HG03066 (cell line): ENCODE measurements around the gene RPGRIP1L.

Source experiments
- ATAC-seq: cut with Tn5 transposase; IDR thresholded peaks from one replicate; pipeline ENCODE4 v1.9.1; 2021; ENCODE audit warnings: low read depth; ENCODE audit not compliant: unreplicated experiment

The RPGRIP1L gene

DNA sequence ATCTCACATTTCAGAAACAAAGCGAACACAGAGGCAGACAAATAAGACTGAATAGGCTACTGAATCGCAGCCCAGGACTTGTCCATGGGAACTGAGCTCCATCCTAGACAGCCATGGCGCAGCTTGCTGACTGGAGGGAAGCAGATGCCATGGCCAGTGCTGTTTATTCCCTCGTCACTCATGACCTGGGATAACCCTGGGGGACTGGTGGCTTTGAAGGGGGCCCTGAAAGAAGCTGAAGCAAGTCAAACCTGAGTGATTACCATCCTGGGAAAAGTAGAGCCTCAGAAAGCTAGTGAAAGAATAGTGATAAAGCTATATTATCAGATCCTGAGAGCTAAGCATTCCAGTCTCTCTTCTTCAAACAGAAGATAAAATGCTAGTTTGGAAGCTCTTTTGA, 94.1 kb downstream of the RPGRIP1L start:
- ATAC-seq: no peak

DNA sequence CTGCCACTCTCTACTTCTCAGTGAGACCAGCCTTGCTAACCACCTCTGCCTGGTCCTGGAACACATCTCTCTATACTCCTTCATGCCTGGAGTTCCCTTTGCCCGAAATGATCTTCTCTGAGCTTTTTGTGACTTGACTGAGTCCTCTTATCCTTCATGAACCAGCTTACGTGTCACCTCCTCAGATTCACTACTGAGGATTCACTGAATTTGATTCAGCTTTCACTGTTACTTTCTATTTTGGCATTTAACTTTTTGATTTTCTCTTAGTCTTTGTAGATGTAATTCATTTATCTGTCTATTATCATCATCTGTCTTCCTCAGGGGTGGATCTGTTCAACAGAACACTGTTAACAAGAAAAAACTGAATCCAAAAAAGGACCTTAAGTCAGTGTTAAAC, 95.6 kb downstream of the RPGRIP1L start:
- no peak for ATAC-seq

DNA sequence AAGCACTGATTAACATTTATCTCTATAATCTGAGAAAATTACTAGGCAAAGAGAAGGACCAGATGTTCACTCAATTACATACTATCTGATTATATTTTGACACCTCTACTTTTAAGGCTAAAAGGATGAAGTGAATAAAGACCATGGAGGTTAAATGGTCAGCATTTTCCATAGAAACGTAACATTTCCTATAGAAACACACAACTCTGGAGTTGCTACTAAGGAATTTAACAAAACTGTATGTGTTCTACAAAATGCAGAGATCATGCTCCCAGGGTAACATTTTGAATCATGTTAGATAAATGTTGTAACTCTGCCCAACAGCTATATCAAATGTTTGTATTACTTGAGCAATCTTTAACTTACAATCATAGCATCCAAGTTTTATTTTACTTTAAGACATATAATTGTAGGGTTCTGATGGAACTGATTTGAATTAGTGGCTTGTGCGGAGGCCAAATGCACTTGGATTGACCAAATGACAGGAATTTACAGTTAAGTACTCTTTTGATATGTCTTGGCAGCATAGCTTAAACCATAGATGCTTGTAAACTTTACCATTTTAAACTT, 97.7 kb downstream of the RPGRIP1L start:
- no peak for ATAC-seq

DNA sequence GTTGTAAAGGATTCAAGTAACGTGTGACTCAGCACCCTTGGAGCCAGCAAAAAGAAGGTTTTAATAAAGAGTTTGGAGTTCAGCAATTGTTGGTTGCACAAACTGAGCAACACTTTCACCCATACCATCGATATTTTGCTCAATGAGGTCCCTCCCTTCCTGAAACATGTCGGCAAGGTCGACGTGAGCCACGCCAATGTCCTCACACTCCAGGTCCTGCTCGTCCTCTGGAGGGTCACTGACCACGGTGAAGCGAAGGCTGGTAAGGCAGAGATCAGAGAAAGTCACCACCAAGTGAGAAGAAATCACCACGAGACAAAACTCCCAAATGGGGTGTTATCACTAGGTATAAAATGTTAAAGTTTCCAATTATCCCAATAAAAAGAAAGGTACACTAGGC, 98.3 kb downstream of the RPGRIP1L start:
- ATAC-seq: no peak

DNA sequence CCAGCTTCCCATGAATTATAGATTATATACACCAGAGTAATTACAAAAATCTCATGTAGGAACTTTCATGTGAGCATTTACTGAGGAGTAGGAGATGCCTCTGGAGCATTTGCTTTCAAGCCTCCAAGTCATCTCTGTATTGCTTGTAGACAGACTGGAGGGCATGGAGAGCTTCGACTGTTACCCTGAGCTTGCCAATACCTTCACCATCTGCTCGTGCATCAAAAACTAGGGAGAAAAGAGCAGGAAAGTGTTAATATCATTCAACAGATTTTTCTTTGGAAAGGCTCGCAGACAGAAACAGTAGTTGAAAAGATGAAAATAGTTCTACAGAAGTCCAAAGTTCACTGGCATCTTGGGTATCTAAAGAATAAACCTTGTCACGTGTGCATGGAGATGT, 101.7 kb downstream of the RPGRIP1L start:
- no peak for ATAC-seq

DNA sequence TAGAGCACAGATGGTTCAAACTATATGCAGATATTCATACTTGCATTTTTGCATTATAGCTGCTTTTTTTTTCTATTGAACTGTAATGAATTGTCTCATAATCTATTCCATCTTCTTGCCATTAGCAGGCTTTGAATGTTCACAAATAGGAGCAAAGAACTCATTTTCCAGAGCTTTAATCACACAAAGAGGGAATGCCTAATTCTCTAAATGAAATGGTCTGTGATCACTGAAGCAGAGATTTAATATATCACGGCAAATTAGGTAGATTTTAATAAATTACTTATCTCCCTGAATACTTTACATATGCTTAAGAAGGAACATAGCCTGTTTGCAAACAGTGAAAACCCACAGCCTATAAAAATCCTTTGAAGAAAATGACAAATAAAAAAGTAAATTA, 103.0 kb downstream of the RPGRIP1L start:
- no peak for ATAC-seq

DNA sequence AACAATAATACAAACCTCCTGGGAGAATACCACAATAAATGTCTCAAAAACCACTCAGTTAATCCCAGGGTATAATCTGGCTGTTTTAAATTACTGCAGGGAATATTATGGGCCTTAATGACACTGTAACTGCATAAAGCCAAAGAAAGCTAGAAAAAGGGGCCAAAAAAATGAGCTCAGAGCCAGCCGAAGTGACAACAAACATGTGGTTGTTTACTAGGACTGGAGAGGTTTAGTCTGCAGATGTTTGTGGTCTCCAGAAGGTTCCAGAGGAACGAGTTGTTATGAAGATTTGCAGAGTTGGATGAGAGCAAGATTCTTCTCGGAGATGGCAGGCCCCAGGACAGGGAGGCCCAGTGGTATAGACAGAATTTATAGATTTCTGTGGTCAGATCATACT, 103.5 kb downstream of the RPGRIP1L start:
- ATAC-seq: no peak

DNA sequence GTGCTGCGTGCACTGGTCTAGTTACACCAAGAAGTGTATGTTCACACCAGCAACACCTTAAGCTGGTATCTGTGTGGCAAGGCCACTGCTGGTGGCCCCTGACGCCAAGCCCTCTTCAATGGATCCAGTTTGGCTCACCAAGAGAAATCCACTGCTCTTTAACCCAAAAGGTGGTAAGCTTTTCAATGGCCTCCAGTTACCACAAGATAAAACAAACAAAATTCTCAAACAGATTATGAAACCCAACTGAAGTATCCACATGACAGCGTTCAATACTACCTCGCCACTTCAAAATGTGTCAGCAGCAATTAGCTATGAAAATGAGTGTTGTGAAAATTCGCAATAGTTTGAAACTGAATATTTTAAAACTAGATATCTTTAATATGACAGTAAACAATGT, 104.1 kb downstream of the RPGRIP1L start:
- no peak for ATAC-seq

DNA sequence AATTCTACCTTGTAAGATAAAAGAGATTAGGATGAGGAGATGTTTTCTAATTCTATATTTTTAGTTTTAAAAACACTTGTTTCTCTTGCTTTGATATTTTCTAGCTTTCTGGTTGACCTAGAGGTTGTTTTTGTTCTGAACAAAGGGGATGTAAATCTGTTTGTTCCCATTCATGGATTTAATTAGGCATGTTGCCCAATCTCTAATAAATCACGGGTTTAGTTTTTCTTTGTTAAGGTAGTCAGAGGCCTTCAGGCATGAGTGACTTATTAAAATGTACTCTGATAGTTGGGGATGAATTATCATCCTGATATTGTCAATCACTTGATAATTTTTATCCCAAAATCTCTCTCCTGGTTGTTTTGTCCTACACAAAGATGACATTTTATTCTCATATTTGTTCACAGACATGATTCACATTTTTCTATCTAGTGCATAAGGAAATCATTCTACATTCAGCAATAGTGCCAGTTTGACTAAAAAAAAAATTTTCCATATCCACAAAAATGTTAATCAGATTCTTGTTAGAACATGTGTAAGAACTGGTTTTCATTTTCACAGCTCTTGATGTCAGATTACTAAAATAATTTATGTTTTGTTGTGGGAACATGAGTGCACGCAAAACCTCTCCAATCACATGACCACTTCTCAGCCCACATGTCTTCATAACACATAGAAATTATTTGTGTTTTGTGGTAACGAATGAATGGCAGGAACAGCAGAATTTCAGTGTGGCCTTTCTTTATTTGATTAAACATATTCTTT, 105.0 kb downstream of the RPGRIP1L start:
- no peak for ATAC-seq

DNA sequence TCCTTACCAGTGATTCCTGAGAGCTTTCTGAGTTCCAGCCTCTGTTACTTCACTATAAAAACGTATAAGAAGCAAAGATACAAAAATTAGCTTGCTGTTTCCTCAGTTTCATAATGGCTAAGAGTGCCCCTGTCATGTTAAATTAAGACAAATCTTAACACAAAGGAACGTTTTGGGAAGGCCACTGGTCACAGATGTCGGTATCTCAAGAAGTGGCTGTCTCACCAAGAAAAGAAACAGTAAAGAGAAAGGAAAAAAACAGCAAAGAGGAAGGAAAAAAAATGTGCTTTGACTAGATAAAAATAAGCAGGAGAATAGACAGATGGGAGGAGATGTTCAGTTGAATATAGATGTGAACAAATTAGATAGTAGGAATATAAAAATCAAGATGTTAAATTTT, 105.9 kb downstream of the RPGRIP1L start:
- ATAC-seq: no peak

DNA sequence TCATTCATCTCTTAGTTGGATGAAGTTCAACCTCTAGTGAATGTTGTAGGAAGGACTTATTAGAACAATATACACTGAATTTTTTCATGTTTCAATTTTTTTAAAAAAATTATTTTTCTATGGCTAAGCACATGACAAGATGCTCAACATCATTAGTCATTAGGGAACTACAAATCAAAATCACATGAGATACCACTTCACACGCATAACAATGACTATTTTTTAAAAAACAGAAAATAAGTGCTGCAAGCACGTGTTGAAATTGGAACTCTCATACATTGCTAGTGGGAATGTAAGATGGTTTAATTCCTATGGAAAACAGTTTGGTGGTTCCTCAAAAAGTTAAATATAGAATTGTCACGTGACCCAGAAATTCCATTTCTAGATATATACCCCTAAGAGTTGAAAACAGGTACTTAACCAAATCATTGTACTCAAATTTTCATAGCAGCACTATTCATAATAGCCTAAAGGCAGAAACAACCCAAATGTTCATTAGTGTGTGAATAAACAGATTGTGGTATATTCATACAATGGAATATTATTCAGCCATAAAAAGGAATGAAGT, 115.5 kb downstream of the RPGRIP1L start:
- ATAC-seq: no peak

DNA sequence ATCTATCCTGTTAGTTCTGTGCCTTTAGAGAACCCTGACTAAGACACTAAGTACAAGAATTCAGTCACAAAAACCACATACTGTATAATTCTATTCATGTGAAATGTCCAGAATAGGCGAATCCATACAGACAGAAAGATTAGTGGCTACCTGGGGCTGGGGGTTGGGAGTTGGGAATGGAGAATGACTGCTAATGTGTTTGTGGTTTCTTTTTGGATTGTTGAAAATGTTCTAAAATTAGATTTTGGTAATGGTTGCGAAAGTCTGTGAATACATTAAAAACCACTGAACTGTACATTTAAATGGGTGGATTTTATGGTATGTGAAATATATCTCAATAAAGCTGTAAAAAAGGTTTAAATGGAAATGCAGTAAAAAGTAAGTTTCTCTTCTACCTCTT, 120.3 kb downstream of the RPGRIP1L start:
- no peak for ATAC-seq

DNA sequence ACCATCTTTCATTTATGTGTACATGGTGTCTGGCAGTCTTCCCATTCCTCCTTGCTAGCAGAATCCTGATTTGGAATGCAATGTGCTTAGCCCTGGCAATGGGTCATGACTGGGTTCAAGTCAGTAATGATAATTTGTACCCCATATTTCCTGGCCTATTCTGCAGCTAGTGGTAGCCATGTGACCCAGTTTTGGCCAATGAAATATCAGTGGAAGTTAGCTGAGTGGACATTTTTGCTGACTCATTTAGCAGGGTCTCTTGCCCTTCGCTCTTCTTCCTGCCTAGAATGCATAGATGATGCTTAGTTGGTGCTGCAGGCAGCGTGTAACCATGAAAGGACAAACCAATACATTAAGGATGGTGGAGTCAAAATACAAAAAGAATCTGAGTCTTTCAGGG, 121.9 kb downstream of the RPGRIP1L start:
- no peak for ATAC-seq

DNA sequence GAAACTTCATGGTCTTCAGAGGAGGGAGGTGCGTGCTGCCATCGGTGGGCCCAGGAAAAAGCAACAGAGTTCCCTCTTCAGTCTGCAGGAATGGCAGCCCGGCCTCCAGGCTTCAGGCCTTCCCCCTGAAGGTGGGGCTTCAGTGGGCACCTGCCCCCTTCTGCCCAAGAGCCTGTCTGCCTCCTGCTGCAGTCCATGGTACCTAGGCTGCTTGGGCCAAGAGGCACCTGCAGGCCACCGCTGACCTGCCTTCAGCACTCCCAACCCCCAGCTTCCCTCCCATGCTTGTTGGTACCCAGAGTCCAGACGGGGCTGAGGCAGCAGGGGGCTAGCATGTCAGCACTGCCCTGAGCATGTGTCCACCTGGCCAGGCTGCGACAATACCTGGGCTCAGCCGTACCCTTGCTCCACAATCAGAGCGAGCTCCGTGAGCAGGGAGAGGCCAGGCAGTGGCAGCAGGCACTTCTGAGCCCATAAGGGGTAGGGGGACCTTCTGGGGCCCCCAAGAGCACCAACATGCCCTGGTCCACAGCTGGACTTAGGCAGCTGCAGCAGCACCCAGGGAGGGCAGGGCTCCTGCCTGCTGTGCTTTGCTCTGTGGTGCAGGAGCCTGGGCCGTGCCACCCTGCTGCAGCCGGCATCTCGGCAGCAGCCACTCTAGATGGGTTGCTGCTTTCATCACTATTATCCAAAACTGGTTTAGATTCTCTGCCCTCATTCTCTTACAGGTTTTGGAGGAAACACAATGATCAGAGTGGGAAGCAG, 123.4 kb downstream of the RPGRIP1L start:
- no peak for ATAC-seq

DNA sequence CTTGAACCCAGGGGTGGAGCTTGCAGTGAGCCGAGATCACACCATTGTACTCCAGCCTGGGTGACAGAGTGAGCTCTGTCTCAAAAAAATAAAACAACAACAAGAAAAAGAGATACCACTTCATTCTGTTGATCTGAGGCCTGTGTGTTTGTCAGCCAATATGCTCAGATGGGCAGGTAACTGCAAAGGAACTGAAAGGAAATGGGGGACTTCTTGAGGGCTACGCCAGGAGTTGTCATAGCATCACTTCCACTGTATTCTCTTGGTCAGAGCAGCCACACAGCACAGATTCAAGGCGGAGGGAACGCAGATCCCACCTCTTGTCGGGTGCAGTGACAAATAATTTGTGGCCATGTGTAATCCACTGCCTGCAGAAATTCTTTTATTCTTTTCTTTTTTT, 126.8 kb downstream of the RPGRIP1L start:
- ATAC-seq: no peak

DNA sequence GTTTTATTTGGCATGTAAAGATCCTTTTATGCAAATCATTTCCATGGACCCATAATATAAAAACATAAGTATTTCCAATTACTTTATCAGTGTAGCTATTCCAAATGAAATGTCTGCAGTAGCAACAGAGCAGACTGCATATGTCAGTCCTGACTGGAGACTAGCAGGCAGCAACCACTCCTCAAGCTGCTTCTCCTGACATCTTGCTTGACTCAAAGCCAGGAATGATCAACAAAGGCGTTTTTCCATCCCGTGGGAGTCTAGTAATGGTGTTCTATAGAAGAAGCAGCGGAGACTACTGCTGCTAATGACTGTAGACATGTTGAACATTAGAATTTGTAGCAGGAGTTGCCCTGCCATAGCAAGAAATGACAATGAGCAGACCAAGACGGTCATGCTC, 127.4 kb downstream of the RPGRIP1L start:
- ATAC-seq: no peak

DNA sequence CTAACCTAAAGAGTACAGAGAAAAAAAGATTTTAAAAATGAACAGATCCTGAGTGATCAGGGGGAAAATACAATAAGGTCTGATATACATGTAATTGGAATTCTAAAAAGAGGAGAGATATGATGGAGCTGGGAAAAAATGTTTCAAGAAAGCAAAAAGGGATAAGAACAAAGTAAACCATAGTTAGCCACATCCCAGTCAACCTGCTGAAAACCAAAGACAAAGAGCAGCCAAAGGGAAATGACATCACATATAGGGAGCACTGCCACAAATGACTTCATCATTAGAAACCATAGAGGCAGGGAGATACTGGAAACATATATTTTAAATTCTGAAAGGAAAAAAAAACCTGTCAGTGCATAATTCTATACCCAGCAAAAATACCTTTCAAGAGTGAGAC, 131.9 kb downstream of the RPGRIP1L start:
- no peak for ATAC-seq

DNA sequence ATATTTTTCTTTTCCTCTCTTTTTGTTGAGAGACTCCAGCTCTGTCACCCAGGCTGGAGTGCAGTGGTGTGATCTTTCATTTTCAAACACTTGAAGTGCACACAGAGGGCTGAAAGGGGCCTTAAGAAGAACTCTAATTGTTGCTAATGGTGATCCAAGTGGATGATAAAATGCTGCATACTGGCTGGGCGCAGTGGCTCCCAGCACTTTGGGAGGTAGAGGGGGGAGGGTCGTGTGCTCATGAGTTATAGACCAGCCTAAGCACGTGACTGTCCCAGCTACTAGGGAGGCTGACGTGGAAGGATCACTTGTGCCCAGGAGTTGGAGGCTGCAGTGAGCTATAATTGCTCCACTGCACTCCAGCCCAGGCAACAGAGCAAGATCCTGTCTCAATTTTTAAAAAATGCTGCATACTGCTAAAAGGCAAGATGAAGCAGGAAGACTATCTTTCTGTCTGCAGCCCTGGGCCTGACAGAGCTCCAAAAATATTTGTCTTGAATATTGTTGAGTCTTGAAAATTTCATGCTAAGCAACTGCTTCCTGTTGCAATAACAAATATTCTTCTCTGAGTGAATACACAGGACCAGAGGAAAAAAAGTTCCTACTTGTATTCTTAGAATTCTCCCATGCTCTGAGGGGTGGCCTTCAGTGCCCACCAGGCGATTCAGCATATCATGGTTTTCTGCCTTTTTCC, 137.0 kb downstream of the RPGRIP1L start:
- no peak for ATAC-seq

DNA sequence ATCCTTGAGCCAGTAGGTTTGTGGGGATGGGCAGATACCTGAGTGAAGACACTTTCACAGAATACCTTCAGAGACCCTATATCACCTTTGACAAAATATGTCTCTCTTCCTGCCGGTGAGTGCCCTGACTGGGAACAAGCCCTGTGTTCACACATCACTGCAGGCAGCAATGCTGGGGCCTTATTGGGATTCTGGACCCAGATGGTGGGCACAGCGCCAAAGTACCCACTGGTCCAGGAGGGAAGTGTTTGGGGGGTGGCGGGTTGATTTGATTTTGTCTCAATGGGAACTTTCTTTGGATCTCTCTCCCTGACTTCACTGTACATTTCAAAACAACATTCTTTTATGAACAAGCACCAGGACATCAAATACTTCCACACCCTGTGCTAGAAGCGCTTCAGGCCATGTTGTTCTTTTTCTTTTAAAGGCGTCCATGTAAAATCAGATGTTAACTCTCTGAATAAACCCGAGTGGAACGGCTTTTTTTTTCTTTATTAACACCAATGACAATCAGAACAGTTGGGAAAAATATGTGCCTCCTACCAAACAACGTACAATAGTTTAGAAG, 138.3 kb downstream of the RPGRIP1L start:
- no peak for ATAC-seq

DNA sequence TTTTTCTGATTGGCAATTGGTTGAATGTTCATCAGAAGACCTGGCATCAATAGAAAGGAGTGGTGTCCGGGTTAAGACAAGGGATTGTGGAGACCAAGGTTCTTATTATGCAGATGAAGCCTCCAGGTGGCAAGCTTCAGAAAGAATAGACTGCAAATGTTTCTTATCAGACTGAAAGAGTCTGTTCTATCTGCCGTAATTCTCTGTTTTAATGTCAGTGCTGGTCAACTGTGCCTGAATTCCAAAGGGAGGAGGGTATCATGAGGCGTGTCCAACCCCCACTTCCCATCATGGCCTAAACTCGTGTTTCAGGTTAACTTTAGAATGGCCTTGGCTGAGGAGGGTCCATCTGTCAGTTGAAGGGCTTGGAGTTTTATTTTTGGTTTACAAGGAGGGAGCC, 140.2 kb downstream of the RPGRIP1L start:
- ATAC-seq: no peak
